HG03432 (cell line): Measurements from ENCODE around the gene RNASE9.
"Not testable (repeated sequence)": the region's sequence is repeated elsewhere in the genome, so short reads cannot be mapped to it uniquely, and the experiment has no call there.

Experiments used
- ATAC-seq: cut with Tn5 transposase; IDR thresholded peaks from one replicate; pipeline ENCODE4 v1.9.1; 2021; ENCODE audit warnings: mild to moderate bottlenecking, moderate library complexity; ENCODE audit not compliant: unreplicated experiment

RNASE9 gene

DNA sequence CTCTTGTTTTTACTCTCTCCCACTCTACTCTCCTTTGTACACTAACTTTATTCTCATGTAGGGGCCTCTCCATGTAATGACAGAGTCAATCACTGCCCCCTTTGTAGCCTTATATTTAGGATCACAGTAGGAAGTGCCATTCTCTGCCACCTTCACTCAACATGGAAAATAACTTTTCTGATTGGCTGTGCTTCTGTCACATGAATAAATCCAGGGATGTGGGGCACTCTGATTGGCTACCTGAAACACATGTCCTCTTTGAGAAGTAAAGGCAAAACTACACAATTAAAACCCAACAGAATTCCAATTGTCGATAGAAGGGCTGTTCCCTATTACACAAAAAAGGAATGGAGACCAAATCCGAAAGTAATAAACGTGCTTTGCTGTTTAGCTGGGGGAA, at the start of gene RNASE9:
TSS of gene RNASE9 (minus strand) at position 87 of the 400 bp plus-strand sequence.
- no peak for ATAC-seq

GRCh38 chr14:20610002-20610765, 49.3 kb upstream of the RNASE9 start:
- peak; percentile 18 for ATAC-seq

DNA sequence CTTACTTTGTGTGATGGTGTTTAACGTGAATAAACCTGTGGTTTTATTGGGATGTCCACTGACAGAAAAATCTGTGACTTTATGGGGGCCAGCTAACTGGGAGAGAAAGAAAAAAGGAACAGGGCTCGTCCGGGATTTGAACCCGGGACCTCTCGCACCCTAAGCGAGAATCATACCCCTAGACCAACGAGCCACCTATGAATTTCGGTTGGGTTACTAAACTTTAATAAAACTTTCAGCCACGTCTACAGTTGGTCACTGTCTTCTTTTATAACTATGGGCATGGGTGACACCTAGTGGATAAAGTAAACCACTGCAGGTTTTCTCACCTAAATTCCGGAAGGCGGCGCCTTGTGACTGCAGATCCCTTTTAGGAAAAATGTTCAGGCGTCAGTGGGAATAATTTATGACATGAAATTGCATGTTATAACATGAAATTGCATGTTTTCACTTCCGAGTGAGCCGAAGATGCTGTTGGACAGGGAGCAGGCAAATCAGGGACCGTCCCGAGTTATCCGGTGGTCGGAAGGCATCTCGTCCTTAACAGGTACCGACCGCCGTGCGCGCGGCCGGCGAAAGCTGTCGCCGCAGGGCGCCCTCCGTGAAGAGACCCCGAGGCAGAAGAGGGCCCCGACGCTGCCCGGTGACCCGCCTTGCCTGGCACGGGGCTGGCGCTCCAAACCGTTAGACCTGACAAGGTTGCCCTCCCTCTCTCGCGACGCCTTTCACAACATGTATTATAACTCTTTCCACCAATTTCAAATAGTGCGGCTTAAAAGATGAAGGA, 48.6 kb upstream of the RNASE9 start:
- ATAC-seq = peak; percentile 12

DNA sequence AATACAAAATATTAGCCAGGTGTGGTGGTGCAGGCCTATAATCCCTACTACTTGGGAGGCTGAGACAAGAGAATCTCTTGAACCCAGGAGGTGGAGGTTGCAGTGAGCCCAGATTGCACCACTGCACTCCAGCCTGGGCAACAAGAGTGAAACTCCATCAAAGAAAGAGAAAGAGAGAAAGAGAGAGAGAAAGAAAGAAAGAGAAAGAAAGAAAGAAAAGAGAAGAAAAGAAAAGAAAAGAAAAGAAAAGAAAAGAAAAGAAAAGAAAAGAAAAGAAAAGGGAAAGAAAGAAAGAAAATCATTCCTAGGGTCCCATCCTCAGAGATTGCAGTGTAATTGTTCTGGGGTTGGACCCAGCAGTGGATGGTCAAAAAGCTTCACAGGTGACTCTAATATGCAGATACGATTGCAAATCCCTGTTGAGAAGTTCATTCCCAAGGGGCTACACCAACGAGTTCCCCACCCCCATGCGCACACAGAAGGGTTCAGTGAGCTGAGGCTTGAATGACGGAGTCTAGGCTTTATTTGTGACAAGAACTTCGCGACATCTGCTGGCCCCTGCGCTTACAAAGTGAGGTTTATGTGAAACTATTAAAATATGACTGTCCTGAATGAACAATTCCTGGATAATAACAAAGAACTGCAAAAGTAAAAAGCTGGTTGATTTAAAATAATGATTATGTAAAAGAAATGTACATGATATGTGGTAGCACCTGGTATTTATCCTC, 47.7 kb upstream of the RNASE9 start:
- ATAC-seq = no peak

- no peak for ATAC-seq
These were observed 46.8 kb upstream of the RNASE9 start for GRCh38 chr14:20607617-20608016.

- no peak for ATAC-seq
These were observed 46.0 kb upstream of the RNASE9 start for GRCh38 chr14:20606902-20607242.

- ATAC-seq = no peak
These were observed 45.5 kb upstream of the RNASE9 start for GRCh38 chr14:20606190-20606901.

GRCh38 chr14:20603813-20604690, 43.2 kb upstream of the RNASE9 start:
- no peak for ATAC-seq

DNA sequence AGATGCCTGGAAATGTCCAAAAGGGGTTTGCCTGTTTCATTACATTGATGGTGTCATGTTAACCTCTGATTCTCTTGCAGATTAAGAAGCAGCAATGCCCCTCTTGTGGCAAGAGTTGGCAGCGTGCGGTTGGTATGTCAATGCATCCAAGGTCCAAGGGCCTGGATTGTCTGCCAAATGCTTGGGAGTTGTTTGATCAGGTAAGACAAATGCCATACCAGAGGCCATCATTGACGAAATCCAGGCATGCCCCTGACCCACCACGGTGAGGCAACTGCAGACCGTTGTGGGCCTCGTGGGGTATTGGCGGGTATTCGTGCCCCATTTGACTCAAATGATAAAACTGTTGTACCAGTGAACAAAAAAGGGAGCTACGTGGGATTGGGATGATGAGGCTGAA, 41.7 kb upstream of the RNASE9 start:
- no peak for ATAC-seq

- no peak for ATAC-seq
These were observed 40.7 kb upstream of the RNASE9 start for GRCh38 chr14:20601522-20601921.

- ATAC-seq = no peak
These were observed 36.3 kb upstream of the RNASE9 start for GRCh38 chr14:20597108-20597507.

GRCh38 chr14:20595726-20596125, 34.9 kb upstream of the RNASE9 start:
- not testable (repeated sequence) for ATAC-seq

DNA sequence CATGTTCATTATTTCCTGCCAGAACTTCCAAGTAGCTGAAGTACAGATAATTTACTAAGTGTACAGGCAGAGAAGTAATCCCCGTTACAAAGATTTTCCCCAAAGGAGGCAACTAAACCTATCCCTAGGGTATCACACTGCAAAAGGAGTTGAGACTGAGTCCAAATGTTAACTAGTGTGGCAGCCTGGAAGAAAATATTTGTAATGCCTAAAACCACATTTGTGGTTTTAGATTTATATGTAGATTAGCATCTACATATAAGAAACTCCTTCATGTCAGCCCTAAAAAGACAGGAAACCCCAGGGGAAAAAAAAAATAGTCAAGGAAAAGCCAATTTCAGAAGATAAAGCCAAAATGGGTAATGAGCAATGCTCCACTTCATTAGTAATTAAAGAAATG, 31.7 kb upstream of the RNASE9 start:
- ATAC-seq = no peak

DNA sequence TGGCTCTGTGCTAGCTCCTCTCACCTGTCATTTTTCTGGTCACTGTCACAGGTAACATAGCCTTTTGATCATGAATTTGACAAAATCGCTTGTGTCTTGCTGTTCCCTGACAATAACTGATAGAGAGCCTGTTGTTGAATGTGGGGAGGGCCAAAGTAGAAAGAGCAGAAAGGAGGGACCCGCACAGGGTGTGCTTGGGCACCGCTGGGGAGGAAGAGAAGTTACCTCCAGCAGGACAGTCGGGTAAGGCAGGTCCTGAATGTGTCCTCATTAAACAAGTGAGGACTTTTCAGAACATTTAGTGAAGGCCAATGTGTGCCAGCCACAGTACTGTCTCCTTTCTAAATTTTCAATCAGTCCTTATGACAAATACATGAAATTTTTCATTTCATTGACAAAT, 30.4 kb upstream of the RNASE9 start, which contains the start of gene RNASE12:
TSS of gene RNASE12 (minus strand) at position 142 of the 400 bp plus-strand sequence. CDS start 653 bp downstream, outside the sequence.
- no peak for ATAC-seq

DNA sequence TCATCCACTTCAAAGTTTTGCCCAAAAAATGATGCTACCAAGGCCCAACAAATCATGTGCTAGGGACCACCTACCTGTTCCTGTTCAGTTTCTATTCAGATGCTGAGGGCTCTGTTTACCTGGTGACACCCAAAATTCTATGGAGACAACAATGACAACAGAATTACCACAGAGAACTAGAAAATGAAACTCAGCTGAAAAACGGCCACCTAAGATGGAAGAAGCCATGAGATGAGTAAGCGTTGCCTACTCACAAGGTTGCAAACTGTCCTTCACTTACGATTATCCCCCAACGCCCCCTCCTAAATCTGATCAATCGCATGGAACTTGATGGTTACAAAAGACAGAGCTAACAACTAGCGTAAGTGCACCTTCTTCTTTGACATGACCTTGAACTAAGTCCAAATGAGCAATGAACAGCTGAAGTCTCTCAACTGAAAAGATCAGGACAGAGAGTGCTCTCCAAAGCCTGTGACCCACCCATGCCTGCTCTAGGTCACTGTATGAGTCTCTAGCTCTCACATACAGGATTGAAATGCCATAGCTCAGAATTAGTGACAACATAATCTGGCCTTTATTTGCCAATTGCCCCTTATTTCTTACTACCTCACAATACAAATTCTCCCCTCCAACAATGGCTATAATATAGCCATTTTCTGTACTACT, 26.8 kb upstream of the RNASE9 start, which contains the start of gene RNASE11:
TSS of gene RNASE11 (minus strand) at position 513 of the 666 bp plus-strand sequence.
- no peak for ATAC-seq

GRCh38 chr14:20583908-20584307, 23.1 kb upstream of the RNASE9 start:
- ATAC-seq = no peak

- ATAC-seq = no peak
These were observed 22.3 kb upstream of the RNASE9 start for GRCh38 chr14:20583142-20583541.

- ATAC-seq = no peak
These were observed 19.4 kb upstream of the RNASE9 start for GRCh38 chr14:20580242-20580641.

DNA sequence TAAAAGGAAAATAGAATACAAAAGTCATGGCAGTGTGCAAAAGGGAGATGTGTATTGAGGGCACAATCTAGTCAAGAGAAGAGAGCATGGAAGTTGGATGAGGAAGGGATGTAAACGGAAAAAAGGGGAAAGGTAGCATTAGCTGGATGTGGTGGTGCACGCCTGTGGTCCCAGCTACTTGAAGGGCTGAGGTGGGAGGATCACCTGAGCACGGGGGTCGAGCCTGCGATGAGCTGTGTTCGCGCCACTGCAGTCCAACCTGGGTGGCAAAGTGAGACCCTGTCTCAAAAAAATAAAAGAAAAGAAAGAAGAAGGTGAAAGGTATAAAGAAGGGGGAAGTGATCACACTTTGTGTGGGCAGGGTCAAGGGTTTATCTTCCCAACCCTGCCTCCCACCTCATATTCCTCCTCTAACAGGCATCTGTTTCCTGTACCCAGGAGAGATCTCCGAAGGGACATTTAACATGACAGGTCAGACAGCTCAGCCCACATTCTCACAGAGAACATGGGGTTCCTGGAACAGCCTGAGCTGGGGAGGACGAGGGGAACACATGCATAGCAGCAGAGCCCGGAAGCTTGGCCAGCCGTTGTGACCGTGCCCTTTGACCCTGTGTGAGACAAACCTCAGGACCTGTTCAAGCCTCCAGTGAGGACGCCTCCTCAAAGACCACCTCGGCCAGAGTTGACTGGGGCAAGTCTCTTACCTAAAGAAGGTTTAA, 18.1 kb upstream of the RNASE9 start:
- no peak for ATAC-seq
